AG04449 (cell line): ENCODE data around the gene LIPN.

Experiments used
- CTCF ChIA-PET: fragments of 350-600 bp; formaldehyde crosslinking; extraction: SDS; loops from one replicate; lab custom pipeline; 2021; ENCODE audit warnings: antibody characterized with exemption; lab: Yijun Ruan, JAX
- POLR2A ChIA-PET: fragments of 400-600, 350-600 bp; formaldehyde crosslinking; extraction: SDS; loops from one replicate; lab custom pipeline; 2020; ENCODE audit warnings: antibody characterized with exemption, inconsistent platforms; lab: Yijun Ruan, JAX
- DNase-seq: peaks from one replicate; pipeline ENCODE4 v3.0.0-alpha.2; 2010; ENCODE audit warnings: low read depth, low spot score
- H3K4me3 ChIP-seq: 2 replicates; pipeline ENCODE4 v1.5.1; 2011; ENCODE audit warnings: low read depth, mild to moderate bottlenecking, control low read depth, low read length
- TF ChIP-seq, protein P1 (sequence below): IDR thresholded peaks from one replicate; pipeline ENCODE4 v1.5.1; 2011; ENCODE audit warnings: mild to moderate bottlenecking, moderate library complexity, low read length, control low read depth, inconsistent platforms; ENCODE audit not compliant: insufficient read depth; ENCODE audit errors: missing control alignments

LIPN gene, protein sequence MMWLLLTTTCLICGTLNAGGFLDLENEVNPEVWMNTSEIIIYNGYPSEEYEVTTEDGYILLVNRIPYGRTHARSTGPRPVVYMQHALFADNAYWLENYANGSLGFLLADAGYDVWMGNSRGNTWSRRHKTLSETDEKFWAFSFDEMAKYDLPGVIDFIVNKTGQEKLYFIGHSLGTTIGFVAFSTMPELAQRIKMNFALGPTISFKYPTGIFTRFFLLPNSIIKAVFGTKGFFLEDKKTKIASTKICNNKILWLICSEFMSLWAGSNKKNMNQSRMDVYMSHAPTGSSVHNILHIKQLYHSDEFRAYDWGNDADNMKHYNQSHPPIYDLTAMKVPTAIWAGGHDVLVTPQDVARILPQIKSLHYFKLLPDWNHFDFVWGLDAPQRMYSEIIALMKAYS

DNA sequence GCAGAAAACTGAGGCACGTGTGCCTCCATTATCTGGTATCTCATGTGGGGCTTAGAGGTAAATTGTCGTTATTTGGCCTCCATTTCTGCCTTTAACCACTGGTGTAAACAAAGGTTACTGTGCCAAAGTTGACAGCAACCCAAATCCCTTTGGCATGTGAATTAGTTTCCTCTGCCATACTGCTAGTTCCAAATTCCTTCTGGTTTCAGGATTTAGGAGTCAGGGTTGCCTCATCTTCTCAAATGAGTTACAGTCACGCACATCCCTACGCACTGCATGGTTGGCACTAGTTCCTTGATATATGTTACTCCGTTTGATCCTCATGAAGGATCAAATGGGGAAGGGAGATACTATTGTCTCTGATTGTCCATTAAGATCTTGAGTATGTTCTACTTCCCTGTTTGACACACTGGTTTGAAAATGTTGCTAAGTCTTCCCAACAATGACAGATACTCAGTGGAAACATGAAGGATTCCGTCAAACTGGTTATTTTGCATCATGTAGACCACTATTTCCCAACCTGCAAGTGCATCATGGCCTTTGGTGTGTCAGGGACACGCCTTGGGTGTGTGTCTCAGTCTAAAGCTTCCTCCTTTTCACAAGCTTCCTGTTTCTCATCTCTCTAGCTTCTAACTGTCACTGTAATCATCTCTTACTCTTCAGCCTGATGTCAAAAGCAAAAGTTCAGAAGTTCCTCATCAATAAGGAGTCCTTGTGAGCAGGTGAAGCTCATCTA lies at the start of gene LIPN:
Gene LIPN, plus strand, starts transcription at position 655 of the 736 bp plus-strand sequence. CDS start 1,386 bp downstream, outside the sequence.
- TF ChIP-seq, protein P1, sequence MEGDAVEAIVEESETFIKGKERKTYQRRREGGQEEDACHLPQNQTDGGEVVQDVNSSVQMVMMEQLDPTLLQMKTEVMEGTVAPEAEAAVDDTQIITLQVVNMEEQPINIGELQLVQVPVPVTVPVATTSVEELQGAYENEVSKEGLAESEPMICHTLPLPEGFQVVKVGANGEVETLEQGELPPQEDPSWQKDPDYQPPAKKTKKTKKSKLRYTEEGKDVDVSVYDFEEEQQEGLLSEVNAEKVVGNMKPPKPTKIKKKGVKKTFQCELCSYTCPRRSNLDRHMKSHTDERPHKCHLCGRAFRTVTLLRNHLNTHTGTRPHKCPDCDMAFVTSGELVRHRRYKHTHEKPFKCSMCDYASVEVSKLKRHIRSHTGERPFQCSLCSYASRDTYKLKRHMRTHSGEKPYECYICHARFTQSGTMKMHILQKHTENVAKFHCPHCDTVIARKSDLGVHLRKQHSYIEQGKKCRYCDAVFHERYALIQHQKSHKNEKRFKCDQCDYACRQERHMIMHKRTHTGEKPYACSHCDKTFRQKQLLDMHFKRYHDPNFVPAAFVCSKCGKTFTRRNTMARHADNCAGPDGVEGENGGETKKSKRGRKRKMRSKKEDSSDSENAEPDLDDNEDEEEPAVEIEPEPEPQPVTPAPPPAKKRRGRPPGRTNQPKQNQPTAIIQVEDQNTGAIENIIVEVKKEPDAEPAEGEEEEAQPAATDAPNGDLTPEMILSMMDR, result no peak
- no peak for DNase-seq
- no peak within 1 kb of the TSS for H3K4me3 ChIP-seq
- ChIA-PET POLR2A (no interaction called here), CTCF (no interaction called here)

DNA sequence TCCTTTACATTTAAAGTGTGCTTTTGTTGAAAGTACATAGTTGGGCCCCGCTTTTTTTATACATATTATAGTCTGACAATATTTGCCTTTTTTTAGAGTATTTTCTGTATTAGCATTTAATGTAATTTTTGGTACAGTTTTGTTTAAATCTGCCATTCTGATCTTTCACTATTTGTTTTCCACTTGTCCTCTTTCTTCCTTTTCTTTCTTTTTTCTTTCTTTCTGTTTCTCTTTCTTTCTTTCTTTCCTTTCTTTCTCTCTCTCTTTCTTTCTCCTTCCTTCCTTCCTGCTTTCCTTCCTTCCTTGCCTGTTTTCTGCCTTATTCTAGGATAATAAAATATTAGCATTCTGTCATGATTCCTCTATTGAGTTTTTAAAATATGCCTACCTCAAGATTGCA lies 44.3 kb upstream of the LIPN start:
- POLR2A ChIA-PET, result no interaction called here

DNA sequence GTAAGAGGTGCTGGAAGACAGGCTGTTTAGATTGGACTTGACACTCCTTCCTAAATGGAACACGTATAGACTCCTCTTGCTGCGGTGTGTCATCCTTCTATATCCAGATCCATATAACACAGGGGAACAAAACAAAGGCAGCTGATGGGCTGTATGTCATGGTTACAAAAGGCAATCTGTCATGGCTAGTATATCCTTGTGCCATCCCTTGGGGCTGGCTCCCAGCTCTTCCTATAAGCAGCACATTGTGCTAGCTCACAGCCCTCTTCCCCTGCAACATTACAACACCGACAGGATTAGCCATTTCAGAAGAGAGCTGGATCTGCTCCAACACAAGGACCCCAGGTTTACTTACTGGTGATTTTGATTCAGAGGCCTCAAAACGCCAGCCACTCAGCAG lies 38.4 kb upstream of the LIPN start:
- TF ChIP-seq, protein P1, result no peak
- H3K4me3 ChIP-seq, result no peak overlapping the region
- ChIA-PET CTCF (no interaction called here), POLR2A (no interaction called here)
- DNase-seq, result no peak

More for the DNA sequence above, 44.3 kb upstream of the LIPN start:
- DNase-seq, result no peak
- no peak overlapping the region for H3K4me3 ChIP-seq
- TF ChIP-seq, protein P1, result no peak
- CTCF ChIA-PET, result no interaction called here

DNA sequence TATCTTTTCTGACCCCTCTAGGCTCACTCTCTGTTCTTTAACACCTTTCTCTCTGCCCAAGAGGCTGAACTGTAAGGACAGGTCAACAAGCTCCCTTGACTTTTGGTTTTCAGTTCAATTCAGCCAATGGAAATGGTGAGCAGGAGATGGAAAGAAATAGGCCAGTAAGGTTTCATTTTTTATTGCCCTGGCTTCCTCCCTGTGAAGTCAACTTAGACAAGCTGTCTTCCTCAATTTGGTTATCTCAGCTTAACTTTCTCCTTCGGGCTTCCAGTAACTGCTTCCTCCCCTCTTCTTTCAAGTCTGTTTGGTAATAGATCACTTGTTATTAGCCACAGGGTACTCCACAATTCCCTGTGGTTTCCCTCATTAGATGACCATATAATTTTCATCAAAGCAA lies 34.0 kb upstream of the LIPN start:
- CTCF ChIA-PET, result no interaction called here
- TF ChIP-seq, protein P1, result no peak
- POLR2A ChIA-PET, result no interaction called here
- H3K4me3 ChIP-seq, result no peak overlapping the region
- no peak for DNase-seq

DNA sequence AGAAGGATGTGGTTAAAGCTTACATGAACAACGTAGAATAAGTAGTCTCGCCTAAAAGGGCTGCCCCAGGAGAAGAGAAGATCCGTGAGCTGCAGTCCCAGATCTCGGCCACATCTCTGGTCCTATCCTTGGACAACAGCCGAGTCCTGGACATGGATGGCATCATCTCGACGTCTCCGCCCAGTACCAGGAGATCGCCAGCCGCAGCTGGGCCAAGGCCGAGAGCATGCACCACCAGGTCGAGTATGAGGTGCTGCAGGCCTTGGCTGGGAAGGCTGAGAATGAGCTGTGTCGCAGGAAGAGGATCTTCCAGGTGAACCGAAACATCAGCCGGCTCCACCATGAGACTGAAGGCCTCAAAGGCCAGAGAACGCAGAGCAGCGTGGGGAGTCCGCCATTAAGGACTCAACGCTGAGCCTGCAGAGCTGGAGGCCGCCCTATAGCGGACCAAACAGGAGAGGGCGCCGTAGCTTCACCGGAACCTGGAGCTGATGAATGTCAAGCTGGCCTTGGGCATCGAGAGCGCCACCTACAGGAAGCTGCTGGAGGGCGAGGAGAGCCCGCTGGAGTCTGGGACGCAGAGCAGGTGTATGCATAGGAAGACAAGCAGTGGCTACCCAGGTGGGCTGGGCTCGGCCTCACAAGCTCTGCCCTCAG lies 31.6 kb upstream of the LIPN start:
- no peak for DNase-seq
- CTCF ChIA-PET, result interaction anchor here (0.6 to 2.8 kb wide), 7 partner anchors 9 to 34 kb away, joined by 3 to 9 read pairs (median 4); no protein-coding TSS in a partner anchor
- H3K4me3 ChIP-seq, result no peak overlapping the region
- TF ChIP-seq, protein P1, result no peak
- POLR2A ChIA-PET, result interaction anchor here (0.8 kb wide), 1 partner anchor 117 kb away, joined by 3 read pairs; no protein-coding TSS in a partner anchor
